Measurements from ENCODE around the gene RASGEF1C. TPM values are rescaled to one million over a fixed set of nuclear protein-coding genes. Genes with fewer than 3 reads are reported as not detected.

The RASGEF1C gene
- total RNA-seq, 4 donors from 2014 or later: 1.7 TPM; not detected in 3

GRCh38 chr5:180214870-180215770, 6.1 kb upstream of the RASGEF1C start:
- no peak for TF ChIP-seq CTCF (IDR thresholded peaks at IDR 0.05)
- no peak for TF ChIP-seq POLR2A (IDR thresholded peaks at IDR 0.05)
- Histone ChIP-seq H3K4me3 (no peak overlapping the region), H3K9me3 (peaks cover 0 to 37% (median 2%) of the 10 kb centered on the region in 4 donors), H3K27ac (no peak overlapping the region), H3K27me3 (no peaks in the 10 kb centered on the region), H3K36me3 (no peaks in the 10 kb centered on the region), H3K4me1 (no peaks in the 10 kb centered on the region)
- DNase-seq: no peak

DNA sequence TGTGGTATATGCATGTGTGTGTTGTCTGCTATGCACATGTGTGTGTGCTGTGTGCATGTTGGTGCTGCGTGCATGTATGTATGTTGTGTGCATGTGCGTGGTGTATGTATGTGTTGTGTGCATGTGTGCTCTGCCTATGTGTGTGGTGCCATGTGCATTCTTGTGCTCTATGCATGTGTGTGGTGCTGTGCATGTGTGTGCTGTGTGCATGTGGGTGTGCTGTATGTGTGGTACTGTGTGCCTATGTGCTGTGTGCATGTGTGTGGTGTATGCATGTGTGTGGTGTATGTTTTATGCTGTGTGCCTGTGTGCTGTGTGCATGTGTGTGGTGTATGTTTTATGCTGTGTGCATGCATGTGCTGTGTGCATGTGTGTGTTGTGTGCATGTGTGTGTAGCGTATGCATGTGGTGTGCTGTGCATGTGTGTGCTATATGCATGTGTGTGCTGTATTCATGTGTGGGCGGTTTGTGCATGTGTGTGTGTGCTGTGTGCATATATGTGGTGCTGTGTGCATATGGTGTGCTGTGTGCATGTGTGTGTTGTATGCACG, 4.7 kb upstream of the RASGEF1C start:
- H3K36me3 ChIP-seq: no peaks in the 10 kb centered on the region
- no peak overlapping the region for H3K27ac ChIP-seq
- peaks cover 0 to 23% (median 0%) of the 10 kb centered on the region in 4 donors for H3K9me3 ChIP-seq
- H3K27me3 ChIP-seq: no peaks in the 10 kb centered on the region
- DNase-seq: no peak
- H3K4me1 ChIP-seq: no peaks in the 10 kb centered on the region
- H3K4me3 ChIP-seq: no peak overlapping the region
- TF ChIP-seq CTCF (IDR thresholded peaks at IDR 0.05) (no peak), POLR2A (IDR thresholded peaks at IDR 0.05) (no peak)

GRCh38 chr5:180213256-180213600, 4.2 kb upstream of the RASGEF1C start:
- H3K4me1 ChIP-seq: peaks cover 0 to 4% (median 0%) of the 10 kb centered on the region in 4 donors
- no peak overlapping the region for H3K27ac ChIP-seq
- no peaks in the 10 kb centered on the region for H3K36me3 ChIP-seq
- no peak for DNase-seq
- no peaks in the 10 kb centered on the region for H3K27me3 ChIP-seq
- H3K9me3 ChIP-seq: peaks cover 0 to 18% (median 0%) of the 10 kb centered on the region in 4 donors
- TF ChIP-seq CTCF (IDR thresholded peaks at IDR 0.05) (no peak), POLR2A (IDR thresholded peaks at IDR 0.05) (no peak)
- H3K4me3 ChIP-seq: no peak overlapping the region

- H3K36me3 ChIP-seq: no peaks in the 10 kb centered on the region
- TF ChIP-seq CTCF (IDR thresholded peaks at IDR 0.05) (no peak), POLR2A (IDR thresholded peaks at IDR 0.05) (no peak)
- H3K27ac ChIP-seq: no peak overlapping the region
- H3K4me3 ChIP-seq: no peak overlapping the region
- no peak for DNase-seq
- H3K9me3 ChIP-seq: peaks cover 0 to 12% (median 0%) of the 10 kb centered on the region in 4 donors
- H3K4me1 ChIP-seq: peaks cover 0 to 5% (median 0%) of the 10 kb centered on the region in 4 donors
- H3K27me3 ChIP-seq: peaks cover 0 to 3% of the 10 kb centered on the region in 2 donors
Measured at GRCh38 chr5:180212363-180213255, 3.6 kb upstream of the RASGEF1C start.

DNA sequence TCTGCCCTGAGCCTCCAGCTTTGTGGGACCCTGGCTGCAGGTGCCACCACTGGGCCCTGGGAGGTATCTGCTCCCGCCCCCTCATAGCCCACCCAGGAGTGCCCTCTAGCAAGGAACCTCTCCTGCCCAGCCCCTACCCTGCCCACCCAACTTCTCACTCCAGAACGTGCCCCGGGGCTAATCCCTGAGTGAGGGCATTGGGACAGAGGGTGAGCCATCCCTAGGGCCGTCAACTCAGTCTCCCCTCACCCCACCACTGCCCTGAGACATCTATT, 2.7 kb upstream of the RASGEF1C start:
- DNase-seq: no peak
- TF ChIP-seq CTCF (IDR thresholded peaks at IDR 0.05) (no peak), POLR2A (IDR thresholded peaks at IDR 0.05) (no peak)
- peaks cover 0 to 5% of the 10 kb centered on the region in 2 donors for H3K27me3 ChIP-seq

More for the DNA sequence above, 2.7 kb upstream of the RASGEF1C start:
- Histone ChIP-seq H3K9me3 (peaks cover 0 to 5% (median 0%) of the 10 kb centered on the region in 4 donors), H3K4me3 (no peak overlapping the region), H3K27ac (no peak overlapping the region), H3K36me3 (no peaks in the 10 kb centered on the region), H3K4me1 (peaks cover 0 to 5% (median 0%) of the 10 kb centered on the region in 4 donors)

Measured in Peyer's patch (tissue), 4 donors.